ENCODE data around the gene MAP1B.

MAP1B gene

DNA sequence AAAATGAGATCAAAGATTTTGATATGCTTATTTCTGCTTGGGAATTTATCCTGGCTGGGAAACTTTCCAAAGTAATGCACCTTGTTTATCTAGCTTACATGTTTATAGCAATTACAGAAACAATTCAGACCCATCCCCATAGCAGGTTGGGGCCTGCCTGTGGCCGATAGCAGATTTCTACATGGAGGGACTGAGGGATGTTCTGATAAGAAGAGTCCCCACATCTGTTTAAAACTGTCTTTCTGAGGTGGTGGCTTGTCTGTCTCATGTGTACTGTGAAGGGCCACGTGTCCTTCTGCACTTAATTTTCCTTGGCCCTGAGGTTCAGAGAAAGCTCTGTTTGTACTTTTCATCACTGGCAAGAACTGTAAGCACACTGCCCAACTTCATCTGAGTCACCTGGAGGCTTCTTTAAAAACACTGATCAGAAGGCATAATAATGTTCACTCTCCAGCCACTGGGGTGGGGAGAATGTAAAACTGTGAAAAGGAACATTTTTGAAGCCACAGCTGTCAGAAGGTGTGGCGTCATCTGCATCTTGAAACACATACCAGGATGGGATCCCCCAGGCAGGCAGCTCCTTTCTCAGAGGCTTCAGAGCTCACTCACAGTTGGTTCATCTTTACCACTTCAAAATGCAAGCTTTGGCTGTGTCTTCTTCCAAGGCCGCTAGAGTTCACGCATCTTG, 80.3 kb downstream of the MAP1B start:
- TF ChIP-seq FOXK2 (IDR thresholded peaks at IDR 0.05) (no peak), FOXA1 (IDR thresholded peaks at IDR 0.05) (no peak), TARDBP (IDR thresholded peaks at IDR 0.05) (no peak), NFRKB (IDR thresholded peaks at IDR 0.05) (no peak), ZNF384 (IDR thresholded peaks at IDR 0.05) (no peak), L3MBTL2 (conservative IDR thresholded peaks at IDR 0.05) (no peak), LEF1 (IDR thresholded peaks at IDR 0.05; ENCODE audit: borderline replicate concordance) (no peak), CTBP1 (IDR thresholded peaks at IDR 0.05; ENCODE audit: borderline replicate concordance) (no peak)
- CTCF ChIA-PET: no interaction called here
- POLR2A ChIA-PET: no interaction called here
- no peak for DNase-seq (ENCODE audit: extremely low spot score)

- ChIA-PET POLR2A (no interaction called here), CTCF (no interaction called here)
- DNase-seq (ENCODE audit: extremely low spot score): no peak
- TF ChIP-seq ELF4 (IDR thresholded peaks at IDR 0.05): no peak
- no peak for TF ChIP-seq SP1 (IDR thresholded peaks at IDR 0.05)
- no peak for TF ChIP-seq TARDBP (IDR thresholded peaks at IDR 0.05)
- TF ChIP-seq, protein P1, sequence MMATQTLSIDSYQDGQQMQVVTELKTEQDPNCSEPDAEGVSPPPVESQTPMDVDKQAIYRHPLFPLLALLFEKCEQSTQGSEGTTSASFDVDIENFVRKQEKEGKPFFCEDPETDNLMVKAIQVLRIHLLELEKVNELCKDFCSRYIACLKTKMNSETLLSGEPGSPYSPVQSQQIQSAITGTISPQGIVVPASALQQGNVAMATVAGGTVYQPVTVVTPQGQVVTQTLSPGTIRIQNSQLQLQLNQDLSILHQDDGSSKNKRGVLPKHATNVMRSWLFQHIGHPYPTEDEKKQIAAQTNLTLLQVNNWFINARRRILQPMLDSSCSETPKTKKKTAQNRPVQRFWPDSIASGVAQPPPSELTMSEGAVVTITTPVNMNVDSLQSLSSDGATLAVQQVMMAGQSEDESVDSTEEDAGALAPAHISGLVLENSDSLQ (IDR thresholded peaks at IDR 0.05): no peak
- no peak for TF ChIP-seq ZNF384 (IDR thresholded peaks at IDR 0.05)
- no peak for TF ChIP-seq FOXA1 (IDR thresholded peaks at IDR 0.05)
- TF ChIP-seq BHLHE40 (IDR thresholded peaks at IDR 0.05; ENCODE audit: borderline replicate concordance): no peak
- TF ChIP-seq FOXK2 (IDR thresholded peaks at IDR 0.05): no peak
- no peak for TF ChIP-seq L3MBTL2 (conservative IDR thresholded peaks at IDR 0.05)
- TF ChIP-seq HDGF (IDR thresholded peaks at IDR 0.05; ENCODE audit: borderline replicate concordance): no peak
Measured at GRCh38 chr5:72188166-72188565, 80.9 kb downstream of the MAP1B start.

GRCh38 chr5:72189146-72189545, 81.9 kb downstream of the MAP1B start:
- no peak for DNase-seq (ENCODE audit: extremely low spot score)
- POLR2A ChIA-PET: no interaction called here
- CTCF ChIA-PET: no interaction called here
- TF ChIP-seq LEF1 (IDR thresholded peaks at IDR 0.05; ENCODE audit: borderline replicate concordance) (no peak), FOXK2 (IDR thresholded peaks at IDR 0.05) (no peak), HDGF (IDR thresholded peaks at IDR 0.05; ENCODE audit: borderline replicate concordance) (no peak), CTBP1 (IDR thresholded peaks at IDR 0.05; ENCODE audit: borderline replicate concordance) (no peak), FOXA1 (IDR thresholded peaks at IDR 0.05) (no peak), FOXM1 (IDR thresholded peaks at IDR 0.05; ENCODE audit: borderline replicate concordance) (no peak), BHLHE40 (IDR thresholded peaks at IDR 0.05; ENCODE audit: borderline replicate concordance) (no peak), L3MBTL2 (conservative IDR thresholded peaks at IDR 0.05) (no peak), TARDBP (IDR thresholded peaks at IDR 0.05) (no peak), ZNF384 (IDR thresholded peaks at IDR 0.05) (no peak)

DNA sequence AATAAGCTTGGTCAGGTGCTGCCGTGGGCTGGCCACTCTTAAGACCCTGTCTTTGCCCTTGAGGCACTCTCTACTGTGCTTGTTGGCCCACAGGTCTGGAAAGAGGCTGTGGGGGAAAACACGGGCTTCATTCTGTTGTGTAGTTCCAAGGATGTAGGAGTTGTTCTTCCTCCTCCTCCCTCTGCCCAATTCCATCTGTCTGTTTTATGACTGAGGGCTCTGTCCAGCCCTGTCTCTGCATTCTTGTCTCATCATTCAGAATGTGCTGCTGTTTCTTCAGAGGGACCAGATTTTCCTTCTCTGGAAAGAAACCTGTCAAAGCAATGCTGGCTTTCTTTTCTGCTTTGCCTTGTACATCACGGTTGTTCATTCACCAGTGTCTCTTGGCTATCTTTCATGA, 84.1 kb downstream of the MAP1B start:
- ChIA-PET CTCF (no interaction called here), POLR2A (no interaction called here)
- no peak for DNase-seq (ENCODE audit: extremely low spot score)
- TF ChIP-seq SP1 (IDR thresholded peaks at IDR 0.05): no peak
- TF ChIP-seq SUZ12 (IDR thresholded peaks at IDR 0.05): no peak
- no peak for TF ChIP-seq FOXA1 (IDR thresholded peaks at IDR 0.05)

DNA sequence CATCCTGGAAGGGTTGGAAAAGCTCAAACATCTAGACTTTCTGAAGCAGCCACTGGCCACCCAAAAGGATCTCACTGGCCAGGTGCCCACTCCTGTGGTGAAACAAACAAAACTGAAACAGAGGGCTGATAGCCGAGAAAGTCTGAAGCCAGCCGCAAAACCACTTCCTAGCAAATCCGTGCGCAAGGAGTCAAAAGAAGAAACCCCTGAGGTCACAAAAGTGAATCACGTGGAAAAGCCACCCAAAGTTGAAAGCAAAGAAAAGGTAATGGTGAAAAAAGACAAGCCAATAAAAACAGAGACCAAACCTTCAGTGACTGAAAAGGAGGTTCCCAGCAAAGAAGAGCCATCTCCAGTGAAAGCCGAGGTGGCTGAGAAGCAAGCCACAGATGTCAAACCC, 87.6 kb downstream of the MAP1B start:
- no peak for DNase-seq (ENCODE audit: extremely low spot score)

DNA sequence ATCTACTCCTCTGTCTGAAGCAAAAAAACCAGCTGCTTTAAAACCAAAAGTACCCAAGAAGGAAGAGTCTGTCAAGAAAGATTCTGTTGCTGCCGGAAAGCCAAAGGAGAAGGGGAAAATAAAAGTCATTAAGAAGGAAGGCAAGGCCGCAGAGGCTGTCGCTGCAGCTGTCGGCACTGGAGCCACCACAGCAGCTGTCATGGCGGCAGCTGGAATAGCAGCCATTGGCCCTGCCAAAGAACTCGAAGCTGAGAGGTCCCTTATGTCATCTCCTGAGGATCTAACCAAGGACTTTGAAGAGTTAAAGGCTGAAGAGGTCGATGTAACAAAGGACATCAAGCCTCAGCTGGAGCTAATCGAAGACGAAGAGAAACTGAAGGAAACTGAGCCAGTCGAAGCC, 88.3 kb downstream of the MAP1B start:
- CTCF ChIA-PET: no interaction called here
- POLR2A ChIA-PET: no interaction called here
- TF ChIP-seq ARNT (IDR thresholded peaks at IDR 0.05) (no peak), LEF1 (IDR thresholded peaks at IDR 0.05; ENCODE audit: borderline replicate concordance) (no peak), BHLHE40 (IDR thresholded peaks at IDR 0.05; ENCODE audit: borderline replicate concordance) (no peak), SUZ12 (IDR thresholded peaks at IDR 0.05) (no peak), HDGF (IDR thresholded peaks at IDR 0.05; ENCODE audit: borderline replicate concordance) (no peak), CTBP1 (IDR thresholded peaks at IDR 0.05; ENCODE audit: borderline replicate concordance) (no peak), FOXA1 (IDR thresholded peaks at IDR 0.05) (no peak), NFRKB (IDR thresholded peaks at IDR 0.05) (no peak), ELF4 (IDR thresholded peaks at IDR 0.05) (no peak), SP1 (IDR thresholded peaks at IDR 0.05) (no peak), FOXM1 (IDR thresholded peaks at IDR 0.05; ENCODE audit: borderline replicate concordance) (no peak), TARDBP (IDR thresholded peaks at IDR 0.05) (no peak), FOXK2 (IDR thresholded peaks at IDR 0.05) (no peak), L3MBTL2 (conservative IDR thresholded peaks at IDR 0.05) (no peak), ZNF384 (IDR thresholded peaks at IDR 0.05) (no peak)
- TF ChIP-seq, protein P1 (IDR thresholded peaks at IDR 0.05): no peak
- DNase-seq (ENCODE audit: extremely low spot score): no peak

More for the DNA sequence above, 87.6 kb downstream of the MAP1B start:
- POLR2A ChIA-PET: no interaction called here
- CTCF ChIA-PET: no interaction called here
- TF ChIP-seq HDGF (IDR thresholded peaks at IDR 0.05; ENCODE audit: borderline replicate concordance): no peak
- no peak for TF ChIP-seq FOXA1 (IDR thresholded peaks at IDR 0.05)
- TF ChIP-seq ARNT (IDR thresholded peaks at IDR 0.05): no peak
- no peak for TF ChIP-seq SUZ12 (IDR thresholded peaks at IDR 0.05)
- no peak for TF ChIP-seq TARDBP (IDR thresholded peaks at IDR 0.05)
- TF ChIP-seq CTBP1 (IDR thresholded peaks at IDR 0.05; ENCODE audit: borderline replicate concordance): no peak
- TF ChIP-seq ELF4 (IDR thresholded peaks at IDR 0.05): no peak
- TF ChIP-seq FOXM1 (IDR thresholded peaks at IDR 0.05; ENCODE audit: borderline replicate concordance): no peak
- TF ChIP-seq L3MBTL2 (conservative IDR thresholded peaks at IDR 0.05): no peak
- TF ChIP-seq LEF1 (IDR thresholded peaks at IDR 0.05; ENCODE audit: borderline replicate concordance): no peak
- TF ChIP-seq ZNF384 (IDR thresholded peaks at IDR 0.05): no peak
- TF ChIP-seq NFRKB (IDR thresholded peaks at IDR 0.05): no peak
- no peak for TF ChIP-seq SP1 (IDR thresholded peaks at IDR 0.05)
- TF ChIP-seq BHLHE40 (IDR thresholded peaks at IDR 0.05; ENCODE audit: borderline replicate concordance): no peak
- no peak for TF ChIP-seq FOXK2 (IDR thresholded peaks at IDR 0.05)

DNA sequence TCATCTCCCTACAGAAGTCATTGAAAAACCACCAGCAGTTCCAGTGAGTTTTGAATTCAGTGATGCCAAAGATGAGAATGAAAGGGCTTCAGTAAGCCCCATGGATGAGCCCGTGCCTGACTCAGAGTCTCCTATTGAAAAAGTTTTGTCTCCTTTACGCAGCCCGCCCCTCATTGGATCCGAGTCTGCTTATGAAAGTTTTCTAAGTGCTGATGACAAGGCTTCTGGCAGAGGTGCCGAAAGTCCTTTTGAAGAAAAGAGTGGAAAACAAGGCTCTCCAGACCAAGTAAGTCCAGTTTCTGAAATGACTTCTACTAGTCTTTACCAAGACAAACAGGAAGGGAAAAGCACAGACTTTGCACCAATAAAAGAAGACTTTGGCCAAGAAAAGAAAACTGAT, 90.1 kb downstream of the MAP1B start:
- TF ChIP-seq ZNF384 (IDR thresholded peaks at IDR 0.05) (no peak), FOXK2 (IDR thresholded peaks at IDR 0.05) (no peak), SP1 (IDR thresholded peaks at IDR 0.05) (no peak), HDGF (IDR thresholded peaks at IDR 0.05; ENCODE audit: borderline replicate concordance) (no peak), FOXA1 (IDR thresholded peaks at IDR 0.05) (no peak), LEF1 (IDR thresholded peaks at IDR 0.05; ENCODE audit: borderline replicate concordance) (no peak), ELF4 (IDR thresholded peaks at IDR 0.05) (no peak), L3MBTL2 (conservative IDR thresholded peaks at IDR 0.05) (no peak), SUZ12 (IDR thresholded peaks at IDR 0.05) (no peak), NFRKB (IDR thresholded peaks at IDR 0.05) (no peak), TARDBP (IDR thresholded peaks at IDR 0.05) (no peak), BHLHE40 (IDR thresholded peaks at IDR 0.05; ENCODE audit: borderline replicate concordance) (no peak), ARNT (IDR thresholded peaks at IDR 0.05) (no peak), CTBP1 (IDR thresholded peaks at IDR 0.05; ENCODE audit: borderline replicate concordance) (no peak), FOXM1 (IDR thresholded peaks at IDR 0.05; ENCODE audit: borderline replicate concordance) (no peak)
- TF ChIP-seq, protein P1 (IDR thresholded peaks at IDR 0.05): no peak
- CTCF ChIA-PET: no interaction called here
- POLR2A ChIA-PET: no interaction called here
- no peak for DNase-seq (ENCODE audit: extremely low spot score)
